Measurements from ENCODE around the gene UNC5A. TPM values are rescaled to one million over a fixed set of nuclear protein-coding genes. Genes with fewer than 3 reads are reported as not detected.

The UNC5A gene
- total and polyA plus RNA-seq, 2 of the 8 experiments (the other 6 are each of a cell fraction or from before 2014, with no cell fraction given) = 4.0 to 7.6 TPM

DNA sequence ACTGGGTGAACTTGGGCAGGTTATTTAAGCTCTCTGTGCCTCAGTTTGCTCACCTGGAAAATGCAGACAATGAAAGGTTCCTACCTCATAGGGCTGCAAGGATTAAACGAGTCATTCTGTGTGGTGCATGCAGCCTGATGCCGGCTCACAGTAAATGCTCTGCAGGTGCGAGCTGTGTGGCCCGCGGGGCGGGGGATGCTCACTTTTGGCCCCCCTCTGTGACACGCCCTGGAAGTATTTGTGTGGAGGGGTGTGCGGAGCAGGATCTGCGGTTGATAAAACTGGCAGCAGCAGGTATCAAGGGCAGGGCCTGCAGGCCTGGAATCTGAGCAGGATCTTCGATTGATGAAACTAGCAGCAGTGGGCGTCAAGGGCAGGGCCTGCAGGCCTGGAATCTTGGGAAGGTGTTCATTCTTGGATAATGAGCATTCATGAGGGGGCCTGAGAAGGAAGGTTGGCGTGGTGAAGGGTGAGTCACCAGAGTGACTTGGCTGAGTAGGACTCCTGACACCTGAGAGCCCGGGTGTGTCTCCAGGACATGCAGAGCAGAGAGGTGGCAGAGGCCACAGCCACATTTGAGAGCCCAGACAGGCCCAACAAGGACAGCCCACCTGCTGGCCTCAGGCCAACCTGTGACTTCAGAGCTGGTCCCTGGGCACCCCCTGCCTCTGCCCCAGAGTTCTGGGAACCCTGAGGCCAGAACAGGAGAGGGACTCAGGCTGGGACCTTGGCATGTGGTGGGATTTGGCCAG, 11.9 kb downstream of the UNC5A start (continued):
- TF ChIP-seq, protein P1, sequence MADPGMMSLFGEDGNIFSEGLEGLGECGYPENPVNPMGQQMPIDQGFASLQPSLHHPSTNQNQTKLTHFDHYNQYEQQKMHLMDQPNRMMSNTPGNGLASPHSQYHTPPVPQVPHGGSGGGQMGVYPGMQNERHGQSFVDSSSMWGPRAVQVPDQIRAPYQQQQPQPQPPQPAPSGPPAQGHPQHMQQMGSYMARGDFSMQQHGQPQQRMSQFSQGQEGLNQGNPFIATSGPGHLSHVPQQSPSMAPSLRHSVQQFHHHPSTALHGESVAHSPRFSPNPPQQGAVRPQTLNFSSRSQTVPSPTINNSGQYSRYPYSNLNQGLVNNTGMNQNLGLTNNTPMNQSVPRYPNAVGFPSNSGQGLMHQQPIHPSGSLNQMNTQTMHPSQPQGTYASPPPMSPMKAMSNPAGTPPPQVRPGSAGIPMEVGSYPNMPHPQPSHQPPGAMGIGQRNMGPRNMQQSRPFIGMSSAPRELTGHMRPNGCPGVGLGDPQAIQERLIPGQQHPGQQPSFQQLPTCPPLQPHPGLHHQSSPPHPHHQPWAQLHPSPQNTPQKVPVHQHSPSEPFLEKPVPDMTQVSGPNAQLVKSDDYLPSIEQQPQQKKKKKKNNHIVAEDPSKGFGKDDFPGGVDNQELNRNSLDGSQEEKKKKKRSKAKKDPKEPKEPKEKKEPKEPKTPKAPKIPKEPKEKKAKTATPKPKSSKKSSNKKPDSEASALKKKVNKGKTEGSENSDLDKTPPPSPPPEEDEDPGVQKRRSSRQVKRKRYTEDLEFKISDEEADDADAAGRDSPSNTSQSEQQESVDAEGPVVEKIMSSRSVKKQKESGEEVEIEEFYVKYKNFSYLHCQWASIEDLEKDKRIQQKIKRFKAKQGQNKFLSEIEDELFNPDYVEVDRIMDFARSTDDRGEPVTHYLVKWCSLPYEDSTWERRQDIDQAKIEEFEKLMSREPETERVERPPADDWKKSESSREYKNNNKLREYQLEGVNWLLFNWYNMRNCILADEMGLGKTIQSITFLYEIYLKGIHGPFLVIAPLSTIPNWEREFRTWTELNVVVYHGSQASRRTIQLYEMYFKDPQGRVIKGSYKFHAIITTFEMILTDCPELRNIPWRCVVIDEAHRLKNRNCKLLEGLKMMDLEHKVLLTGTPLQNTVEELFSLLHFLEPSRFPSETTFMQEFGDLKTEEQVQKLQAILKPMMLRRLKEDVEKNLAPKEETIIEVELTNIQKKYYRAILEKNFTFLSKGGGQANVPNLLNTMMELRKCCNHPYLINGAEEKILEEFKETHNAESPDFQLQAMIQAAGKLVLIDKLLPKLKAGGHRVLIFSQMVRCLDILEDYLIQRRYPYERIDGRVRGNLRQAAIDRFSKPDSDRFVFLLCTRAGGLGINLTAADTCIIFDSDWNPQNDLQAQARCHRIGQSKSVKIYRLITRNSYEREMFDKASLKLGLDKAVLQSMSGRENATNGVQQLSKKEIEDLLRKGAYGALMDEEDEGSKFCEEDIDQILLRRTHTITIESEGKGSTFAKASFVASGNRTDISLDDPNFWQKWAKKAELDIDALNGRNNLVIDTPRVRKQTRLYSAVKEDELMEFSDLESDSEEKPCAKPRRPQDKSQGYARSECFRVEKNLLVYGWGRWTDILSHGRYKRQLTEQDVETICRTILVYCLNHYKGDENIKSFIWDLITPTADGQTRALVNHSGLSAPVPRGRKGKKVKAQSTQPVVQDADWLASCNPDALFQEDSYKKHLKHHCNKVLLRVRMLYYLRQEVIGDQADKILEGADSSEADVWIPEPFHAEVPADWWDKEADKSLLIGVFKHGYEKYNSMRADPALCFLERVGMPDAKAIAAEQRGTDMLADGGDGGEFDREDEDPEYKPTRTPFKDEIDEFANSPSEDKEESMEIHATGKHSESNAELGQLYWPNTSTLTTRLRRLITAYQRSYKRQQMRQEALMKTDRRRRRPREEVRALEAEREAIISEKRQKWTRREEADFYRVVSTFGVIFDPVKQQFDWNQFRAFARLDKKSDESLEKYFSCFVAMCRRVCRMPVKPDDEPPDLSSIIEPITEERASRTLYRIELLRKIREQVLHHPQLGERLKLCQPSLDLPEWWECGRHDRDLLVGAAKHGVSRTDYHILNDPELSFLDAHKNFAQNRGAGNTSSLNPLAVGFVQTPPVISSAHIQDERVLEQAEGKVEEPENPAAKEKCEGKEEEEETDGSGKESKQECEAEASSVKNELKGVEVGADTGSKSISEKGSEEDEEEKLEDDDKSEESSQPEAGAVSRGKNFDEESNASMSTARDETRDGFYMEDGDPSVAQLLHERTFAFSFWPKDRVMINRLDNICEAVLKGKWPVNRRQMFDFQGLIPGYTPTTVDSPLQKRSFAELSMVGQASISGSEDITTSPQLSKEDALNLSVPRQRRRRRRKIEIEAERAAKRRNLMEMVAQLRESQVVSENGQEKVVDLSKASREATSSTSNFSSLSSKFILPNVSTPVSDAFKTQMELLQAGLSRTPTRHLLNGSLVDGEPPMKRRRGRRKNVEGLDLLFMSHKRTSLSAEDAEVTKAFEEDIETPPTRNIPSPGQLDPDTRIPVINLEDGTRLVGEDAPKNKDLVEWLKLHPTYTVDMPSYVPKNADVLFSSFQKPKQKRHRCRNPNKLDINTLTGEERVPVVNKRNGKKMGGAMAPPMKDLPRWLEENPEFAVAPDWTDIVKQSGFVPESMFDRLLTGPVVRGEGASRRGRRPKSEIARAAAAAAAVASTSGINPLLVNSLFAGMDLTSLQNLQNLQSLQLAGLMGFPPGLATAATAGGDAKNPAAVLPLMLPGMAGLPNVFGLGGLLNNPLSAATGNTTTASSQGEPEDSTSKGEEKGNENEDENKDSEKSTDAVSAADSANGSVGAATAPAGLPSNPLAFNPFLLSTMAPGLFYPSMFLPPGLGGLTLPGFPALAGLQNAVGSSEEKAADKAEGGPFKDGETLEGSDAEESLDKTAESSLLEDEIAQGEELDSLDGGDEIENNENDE (IDR thresholded peaks at IDR 0.05; ENCODE audit: insufficient replicate concordance, low read length) = no peak
- no peak for TF ChIP-seq HDAC2 (IDR thresholded peaks at IDR 0.05; ENCODE audit: borderline replicate concordance in 1 of 2, low read depth in 2 of 2, low read length in 2 of 2)

Measured in H1 (cell line).